ENCODE data around the gene OXT.
"Not testable (repeated sequence)": the region's sequence is repeated elsewhere in the genome, so short reads cannot be mapped to it uniquely, and the experiment has no call there.

Gene OXT

GRCh38 chr20:3047486-3048419 is 23.7 kb upstream of the OXT start:
- no peak for DNase-seq (ENCODE audit: low read depth in 2 of 2)

GRCh38 chr20:3051385-3052019 is 19.9 kb upstream of the OXT start:
- no peak for DNase-seq (ENCODE audit: low read depth in 2 of 2)

GRCh38 chr20:3059489-3059888 is 11.9 kb upstream of the OXT start:
- no peak for DNase-seq (ENCODE audit: low read depth in 2 of 2)

GRCh38 chr20:3064119-3064518 is 7.3 kb upstream of the OXT start:
- not testable (repeated sequence) for DNase-seq (ENCODE audit: low read depth in 2 of 2)

- DNase-seq (ENCODE audit: low read depth in 2 of 2): no peak
Observed at GRCh38 chr20:3067139-3068014, 4.0 kb upstream of the OXT start.

- no peak for DNase-seq (ENCODE audit: low read depth in 2 of 2)
Observed at GRCh38 chr20:3068075-3068474, 3.3 kb upstream of the OXT start.

- DNase-seq (ENCODE audit: low read depth in 2 of 2): no peak
Observed at GRCh38 chr20:3068986-3069900, 2.2 kb upstream of the OXT start.

GRCh38 chr20:3070725-3071124 is 695 bp upstream of the OXT start:
- DNase-seq (ENCODE audit: low read depth in 2 of 2): no peak

- no peak for DNase-seq (ENCODE audit: low read depth in 2 of 2)
Observed at GRCh38 chr20:3071266-3071609, 182 bp upstream of the OXT start.

- DNase-seq (ENCODE audit: low read depth in 2 of 2): no peak
Observed at GRCh38 chr20:3072530-3073250, 1.3 kb downstream of the OXT start.

GRCh38 chr20:3073251-3073643 is 1.8 kb downstream of the OXT start:
- DNase-seq (ENCODE audit: low read depth in 2 of 2): not testable (repeated sequence)

GRCh38 chr20:3074812-3075211 is 3.4 kb downstream of the OXT start:
- no peak for DNase-seq (ENCODE audit: low read depth in 2 of 2)

GRCh38 chr20:3075315-3075714 is 3.9 kb downstream of the OXT start:
- DNase-seq (ENCODE audit: low read depth in 2 of 2): not testable (repeated sequence)

- no peak for DNase-seq (ENCODE audit: low read depth in 2 of 2)
Observed at GRCh38 chr20:3077618-3078134, 6.3 kb downstream of the OXT start.

- DNase-seq (ENCODE audit: low read depth in 2 of 2): no peak
Observed at GRCh38 chr20:3080939-3081388, 9.5 kb downstream of the OXT start.

GRCh38 chr20:3081641-3082040 is 10.2 kb downstream of the OXT start:
- no peak for DNase-seq (ENCODE audit: low read depth in 2 of 2)

GRCh38 chr20:3082306-3082951 is 11.0 kb downstream of the OXT start:
- DNase-seq (ENCODE audit: low read depth in 2 of 2): no peak

- DNase-seq (ENCODE audit: low read depth in 2 of 2): no peak
Observed at GRCh38 chr20:3082955-3083952, 11.8 kb downstream of the OXT start.

All from stimulated activated CD8-positive, alpha-beta memory T cell treated with anti-CD3 and anti-CD28 coated beads, Interleukin-2, amount 100 ng/mL, for 48 hours (primary cell).